Measurements from ENCODE around the gene CARD11.

The CARD11 gene

GRCh38 chr7:2894118-2894940, 149.3 kb downstream of the CARD11 start:
- no peak for DNase-seq

DNA sequence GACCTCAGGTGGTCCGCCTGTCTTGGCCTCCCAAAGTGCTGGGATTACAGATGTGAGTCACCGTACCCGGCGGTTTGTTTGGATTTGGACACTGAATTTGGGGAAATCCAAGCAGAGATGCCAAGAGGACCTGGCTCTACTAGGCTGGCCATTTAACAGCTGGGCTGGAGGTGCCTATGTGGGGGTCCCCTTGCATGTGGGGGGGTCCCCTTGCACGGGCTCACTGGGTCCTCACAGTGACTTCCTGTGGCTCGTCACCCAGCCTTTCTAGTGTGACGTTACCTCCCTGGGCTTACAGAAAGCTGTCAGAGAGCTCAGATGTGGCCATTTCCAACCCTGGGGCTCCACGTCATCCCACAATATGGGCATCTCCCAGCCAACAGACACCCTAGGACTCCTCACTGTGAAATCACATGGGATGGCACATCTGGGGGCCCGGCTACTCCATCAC, 150.2 kb downstream of the CARD11 start:
- no peak for DNase-seq

GRCh38 chr7:2892549-2892948, 151.1 kb downstream of the CARD11 start:
- DNase-seq: no peak

DNA sequence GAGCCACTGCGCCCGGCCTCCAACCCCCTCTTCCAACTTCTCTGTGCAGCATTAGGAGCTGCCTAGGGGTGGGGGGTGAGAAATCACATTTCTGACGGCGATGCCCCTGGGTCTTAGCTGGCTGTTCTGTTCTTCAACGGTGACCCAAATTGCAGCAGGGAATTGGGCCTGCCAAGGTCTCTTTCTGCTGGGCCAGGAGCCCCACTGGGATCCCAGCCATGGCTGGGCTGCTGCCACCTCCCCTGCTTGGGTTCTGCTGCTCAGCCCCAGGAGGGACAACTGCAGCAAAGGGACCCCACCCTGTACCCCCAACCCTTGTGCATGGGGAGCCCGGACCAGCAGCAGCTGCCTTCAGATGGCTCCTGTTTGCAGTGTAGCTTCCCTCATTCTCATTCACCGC, 155.9 kb downstream of the CARD11 start:
- DNase-seq: no peak

- DNase-seq: no peak
These were observed 156.8 kb downstream of the CARD11 start for GRCh38 chr7:2886900-2887299.

DNA sequence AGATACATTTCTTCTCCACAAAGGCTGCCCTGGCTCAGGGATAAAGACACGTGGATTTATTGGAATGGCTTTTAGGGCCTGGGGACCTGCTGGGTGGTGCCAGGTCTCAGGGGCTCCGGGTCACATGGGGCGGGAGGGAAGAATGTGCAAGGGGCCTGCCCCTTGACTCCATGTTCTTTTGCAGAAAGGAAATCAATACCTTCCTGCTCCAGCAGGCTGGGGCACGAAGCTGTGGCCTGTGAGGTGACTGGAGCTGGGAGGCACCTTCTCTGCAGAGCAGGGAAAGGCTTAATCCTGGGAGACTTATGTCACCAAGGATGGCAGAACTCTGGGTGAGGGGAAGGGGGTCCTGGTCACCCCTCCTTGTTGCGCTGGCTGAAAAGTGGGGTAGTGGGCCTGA, 157.3 kb downstream of the CARD11 start:
- DNase-seq: no peak

- no peak for DNase-seq
These were observed 159.5 kb downstream of the CARD11 start for GRCh38 chr7:2884161-2884560.

- no peak for DNase-seq
These were observed 160.6 kb downstream of the CARD11 start for GRCh38 chr7:2883101-2883500.

GRCh38 chr7:2882111-2882510, 161.6 kb downstream of the CARD11 start:
- DNase-seq: no peak

DNA sequence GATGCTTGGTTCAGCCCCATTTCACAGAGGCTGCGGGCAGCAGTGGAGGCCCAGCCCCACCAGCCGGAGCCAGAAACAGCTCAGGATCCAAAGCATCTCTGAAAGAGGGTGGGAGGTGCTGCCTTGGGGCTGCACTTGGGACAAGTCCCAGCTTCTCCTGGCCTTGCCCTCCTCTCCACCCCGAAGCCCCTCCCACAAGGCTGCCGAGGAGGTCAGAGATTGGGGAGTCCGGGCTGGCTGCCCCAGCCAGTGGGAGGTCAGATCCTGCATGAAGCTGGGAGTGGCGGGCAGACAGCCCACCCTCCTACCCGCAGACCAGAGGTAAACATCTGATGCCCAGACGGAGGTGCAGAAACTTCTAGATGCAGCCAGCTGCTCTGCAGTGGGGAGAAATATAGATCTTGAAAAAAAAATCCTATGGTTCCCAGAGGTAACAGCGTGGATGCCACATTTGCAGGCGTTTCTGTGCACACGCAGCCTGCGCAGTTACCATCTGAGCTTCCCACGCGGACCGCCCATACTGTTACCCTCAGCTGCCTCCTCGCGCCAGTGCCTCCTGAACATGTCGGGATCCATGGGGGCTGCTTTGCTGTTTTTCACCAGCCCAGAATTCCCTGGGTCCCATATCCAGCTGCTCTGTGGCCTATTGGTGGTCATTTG, 162.7 kb downstream of the CARD11 start:
- DNase-seq: no peak

GRCh38 chr7:2880051-2880450, 163.6 kb downstream of the CARD11 start:
- no peak for DNase-seq

DNA sequence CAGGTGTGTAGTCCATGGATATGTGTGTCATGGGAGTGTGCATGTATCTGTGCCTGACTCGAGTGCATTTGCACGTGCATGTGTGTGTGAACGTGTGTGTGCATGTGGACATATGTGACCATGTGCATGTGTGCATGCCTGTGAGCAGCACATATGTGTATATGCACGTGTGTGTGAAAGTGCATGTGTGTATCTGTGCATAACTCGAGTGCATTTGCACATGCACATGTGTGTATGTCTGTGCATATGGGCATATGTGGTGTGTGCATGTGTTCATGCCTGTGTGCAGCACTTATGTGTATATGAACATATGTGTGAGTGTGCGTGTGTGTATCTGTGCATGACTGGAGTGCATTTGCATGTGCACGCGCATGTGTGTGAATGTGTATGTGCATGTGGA, 164.3 kb downstream of the CARD11 start:
- DNase-seq: no peak

- DNase-seq: no peak
These were observed 165.4 kb downstream of the CARD11 start for GRCh38 chr7:2878306-2878705.

GRCh38 chr7:2876031-2876731, 167.5 kb downstream of the CARD11 start:
- no peak for DNase-seq

GRCh38 chr7:2873686-2874551, 169.7 kb downstream of the CARD11 start:
- no peak for DNase-seq

- DNase-seq: no peak
These were observed 170.5 kb downstream of the CARD11 start for GRCh38 chr7:2873146-2873545.

- DNase-seq: no peak
These were observed 171.3 kb downstream of the CARD11 start for GRCh38 chr7:2872296-2872874.

DNA sequence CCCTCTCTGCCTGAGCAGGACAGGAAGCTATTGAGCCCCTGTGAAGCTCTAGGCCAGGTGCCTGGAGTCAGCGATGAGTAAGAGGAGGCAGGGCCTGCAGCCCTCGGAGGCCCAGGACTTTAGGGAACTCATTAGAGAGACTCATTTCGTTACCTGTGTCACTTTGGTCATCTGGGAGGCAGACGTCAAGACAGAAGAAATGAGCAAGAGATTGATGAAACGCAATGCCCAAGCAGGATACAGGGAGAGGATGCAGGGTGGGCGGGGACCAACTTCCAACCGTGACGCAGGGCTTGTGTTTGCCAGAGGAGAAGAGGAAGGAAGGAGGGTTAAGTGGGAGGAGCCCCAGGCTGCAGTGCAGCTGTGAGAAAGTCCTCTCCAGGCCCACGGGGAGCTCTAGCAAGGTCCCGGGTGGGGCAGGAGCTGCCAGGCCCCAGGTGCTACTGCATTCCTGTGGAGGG, 173.2 kb downstream of the CARD11 start:
- no peak for DNase-seq

DNA sequence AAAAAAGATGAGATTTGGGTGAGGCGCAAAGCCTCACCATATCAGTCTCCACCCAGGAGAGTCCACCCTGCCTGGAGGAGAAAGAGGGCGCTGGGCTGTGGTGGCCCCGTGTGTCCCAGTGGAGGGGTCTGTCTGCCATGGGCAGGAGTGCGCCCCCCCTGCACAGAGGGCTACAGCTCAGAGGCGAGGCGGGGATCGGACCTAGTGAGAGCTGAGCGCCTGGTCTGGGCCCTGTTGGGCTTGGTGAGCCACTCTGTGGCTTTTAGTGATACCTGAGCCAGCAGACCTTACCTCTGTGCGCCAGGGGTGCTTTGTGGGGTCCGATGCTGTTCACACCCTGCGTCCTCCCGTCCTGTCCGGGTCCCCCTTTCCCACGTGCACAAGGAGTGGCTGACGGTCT, 173.7 kb downstream of the CARD11 start:
- no peak for DNase-seq

DNA sequence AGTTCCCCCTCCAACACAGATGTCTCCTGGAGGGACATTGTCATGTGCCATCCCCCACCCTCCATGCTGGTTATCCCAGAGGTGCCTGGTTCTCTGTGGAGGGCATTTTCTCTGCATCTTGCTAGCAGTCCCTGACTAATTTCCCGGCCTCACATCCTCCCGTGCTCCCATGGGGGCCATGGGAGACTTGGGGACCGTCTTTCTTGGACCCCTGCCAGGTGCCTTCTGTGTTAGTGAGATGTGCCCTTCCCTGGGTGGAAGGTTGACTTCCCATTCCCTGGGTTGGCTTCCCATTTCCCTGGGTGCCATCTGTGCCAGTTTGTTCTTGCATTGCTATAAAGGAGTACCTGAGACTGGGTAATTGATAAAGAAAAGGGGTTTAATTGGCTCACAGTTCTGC, 177.1 kb downstream of the CARD11 start:
- DNase-seq: no peak

DNA sequence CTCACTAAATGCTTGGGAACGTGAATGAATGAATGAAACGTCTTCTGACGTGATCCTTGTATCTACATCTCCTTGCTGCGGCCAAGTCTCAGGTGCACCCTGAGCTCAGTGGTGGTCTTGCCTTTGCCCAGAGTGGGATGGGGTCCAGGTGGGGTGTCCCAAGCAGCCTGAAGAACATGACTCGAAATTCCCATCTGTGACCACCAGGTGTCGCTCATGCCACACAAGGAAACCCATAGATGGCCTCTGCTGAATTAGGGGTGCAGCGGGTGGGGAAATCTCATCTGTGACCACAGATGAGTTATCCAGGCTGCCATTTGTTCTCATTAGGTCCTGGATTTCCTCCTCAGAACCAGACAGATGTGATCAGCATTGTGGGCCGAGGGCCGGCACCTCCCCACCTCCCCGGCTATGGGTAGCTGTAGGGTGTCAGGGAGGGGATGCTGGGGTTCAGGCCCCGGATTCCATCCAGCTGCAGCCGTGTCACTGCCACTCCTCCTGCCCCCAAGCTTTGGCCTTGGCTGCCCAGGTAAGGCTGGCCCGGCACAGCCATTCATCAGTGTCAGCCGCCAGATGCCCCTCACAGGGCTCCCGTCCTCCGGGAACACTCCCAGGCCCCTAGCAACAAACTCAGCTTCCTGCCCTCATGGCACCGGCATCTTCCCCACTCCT, 178.5 kb downstream of the CARD11 start:
- no peak for DNase-seq
